ENCODE measurements around the gene KRT2. TPM values are rescaled to one million over a fixed set of nuclear protein-coding genes. Genes with fewer than 3 reads are reported as not detected.

KRT2 gene
- total and polyA plus RNA-seq, 2 of the 8 experiments (the other 6 are each of a cell fraction or from before 2014, with no cell fraction given) = not detected

DNA sequence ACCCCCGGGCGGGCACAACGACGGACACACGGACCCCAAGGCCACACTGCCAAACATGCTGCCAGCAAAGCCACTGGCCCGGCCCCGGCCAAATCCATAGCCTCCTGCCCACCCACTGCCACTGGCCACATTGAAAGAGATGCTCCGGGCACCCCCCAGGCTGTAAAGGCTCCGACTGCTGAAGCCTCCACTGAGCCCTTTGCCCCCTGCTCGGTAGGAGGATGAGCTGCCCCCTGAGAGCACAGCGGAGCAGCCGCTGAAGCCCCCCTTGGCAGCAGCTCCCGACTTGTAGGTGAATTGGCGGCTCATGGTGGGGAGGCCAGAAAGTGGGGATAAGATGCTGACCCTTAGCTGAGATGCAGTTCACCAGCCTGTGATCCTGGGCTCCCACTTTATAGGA, 33.8 kb downstream of the KRT2 start, which contains the start of gene KRT73:
Gene KRT73 (minus strand): TSS at position 344 of the 400 bp plus-strand sequence. CDS start 35 bp downstream, at position 309.
- CTCF ChIA-PET (ENCODE audit: partially characterized antibody) = interaction anchor here (0.6 to 2.8 kb wide), 8 partner anchors 9 to 284 kb away, joined by 3 to 8 read pairs (median 5); no protein-coding TSS in a partner anchor
- peak in 1 of 2 experiments; percentile 27 for DNase-seq (ENCODE audit: low read depth in 1 of 2, low spot score in 2 of 2)
- WGBS, 2 experiments (ENCODE audit: extremely low coverage in 1 of 2, insufficient coverage in 1 of 2, insufficient read length in 1 of 2, insufficient replicate concordance in 2 of 2, low coverage in 1 of 2, low lambda C conversion rate in 2 of 2, missing lambda C conversion rate in 1 of 2) = 90% methylated on average over 14 of the region's 14 CpGs; no CpG with 5 or more reads in 1 of the 2 experiments

More for the DNA sequence above, 33.8 kb downstream of the KRT2 start, which contains the start of gene KRT73:
- no peaks in the 10 kb centered on the region for H3K27me3 ChIP-seq (replicated peaks in 1 of 4; ENCODE audit: control insufficient read depth in 3 of 4, extremely low read depth in 1 of 4, insufficient read depth in 3 of 4, low read length in 3 of 4)
- no peaks in the 10 kb centered on the region for H4K20me1 ChIP-seq (replicated peaks in 1 of 2; ENCODE audit: control insufficient read depth in 1 of 2, insufficient read depth in 2 of 2, low read length in 2 of 2)
- no peak within 1 kb of the TSS for H2BK12ac ChIP-seq (ENCODE audit: low read depth, low read length)
- H3K23me2 ChIP-seq (ENCODE audit: low read depth, low read length) = no peaks in the 10 kb centered on the region
- FAIRE-seq = no peak
- no peak within 1 kb of the TSS for H3K4ac ChIP-seq (replicated peaks; ENCODE audit: insufficient read length, low read depth, low read length)
- no peak within 1 kb of the TSS for H2AK5ac ChIP-seq (ENCODE audit: low read depth, low read length)
- no peak within 1 kb of the TSS for H3K18ac ChIP-seq (ENCODE audit: extremely low read depth, low read length)
- no peak within 1 kb of the TSS for H3K9ac ChIP-seq (replicated peaks in 1 of 4; ENCODE audit: extremely low read depth in 1 of 4, low read depth in 3 of 4, low read length in 3 of 4)
- H2BK5ac ChIP-seq (ENCODE audit: low read depth, low read length) = no peak within 1 kb of the TSS
- no peaks in the 10 kb centered on the region for H3K79me2 ChIP-seq (ENCODE audit: control insufficient read depth in 1 of 2, insufficient read depth in 2 of 2, low read length in 2 of 2)
- no peak within 1 kb of the TSS for H3K4me2 ChIP-seq (ENCODE audit: insufficient read depth in 1 of 2, low read depth in 2 of 2, low read length in 2 of 2)
- no peak within 1 kb of the TSS for H3K14ac ChIP-seq (ENCODE audit: insufficient read length)
- H2AFZ ChIP-seq (ENCODE audit: low read length) = no peak within 1 kb of the TSS
- no peaks in the 10 kb centered on the region for H3K79me1 ChIP-seq (ENCODE audit: low read depth, low read length)
- no peak for TF ChIP-seq HDAC2 (IDR thresholded peaks at IDR 0.05; ENCODE audit: borderline replicate concordance in 1 of 2, low read depth in 2 of 2, low read length in 2 of 2)
- TF ChIP-seq TEAD4 (IDR thresholded peaks at IDR 0.05; ENCODE audit: low read depth, low read length) = no peak
- no peak for TF ChIP-seq CTBP2 (IDR thresholded peaks at IDR 0.05; ENCODE audit: borderline replicate concordance, insufficient read depth, insufficient read length, low read length)
- no peak for TF ChIP-seq EGR1 (IDR thresholded peaks at IDR 0.05; ENCODE audit: borderline replicate concordance, low read depth, low read length)
- no peak for TF ChIP-seq SP4 (IDR thresholded peaks at IDR 0.05; ENCODE audit: low read length)
- no peak for TF ChIP-seq MAFK (IDR thresholded peaks at IDR 0.05; ENCODE audit: low read depth, low read length)
- TF ChIP-seq KDM1A (IDR thresholded peaks at IDR 0.05; ENCODE audit: borderline replicate concordance, low read length) = no peak
- no peak for TF ChIP-seq GABPA (IDR thresholded peaks at IDR 0.05; ENCODE audit: borderline replicate concordance, insufficient read depth, low read length)
- TF ChIP-seq BCL11A (IDR thresholded peaks at IDR 0.05; ENCODE audit: low read depth in 2 of 2, low read length in 2 of 2) = no peak
- no peak for TF ChIP-seq TBP (IDR thresholded peaks at IDR 0.05; ENCODE audit: low read depth, low read length)
- no peak for TF ChIP-seq FOSL1 (IDR thresholded peaks at IDR 0.05; ENCODE audit: insufficient read depth, low read depth, low read length)
- no peak for TF ChIP-seq BACH1 (IDR thresholded peaks at IDR 0.05; ENCODE audit: low read length)
- no peaks in the 10 kb centered on the region for H3K9me3 ChIP-seq (ENCODE audit: insufficient read depth in 2 of 2, low read depth in 1 of 2, low read length in 1 of 2)
- H4K91ac ChIP-seq (replicated peaks; ENCODE audit: insufficient read length, low read length) = no peak within 1 kb of the TSS
- no peaks in the 10 kb centered on the region; a peak in 1 of 7 replicates for H3K4me1 ChIP-seq (replicated peaks in 1 of 4; ENCODE audit: control insufficient read depth in 3 of 4, insufficient read depth in 4 of 4, low read length in 3 of 4)
- no peak within 1 kb of the TSS for H3K23ac ChIP-seq (ENCODE audit: insufficient read length)
- H3K4me3 ChIP-seq (ENCODE audit: extremely low read depth in 1 of 4, insufficient read depth in 2 of 4, low read depth in 3 of 4, low read length in 4 of 4) = no peak within 1 kb of the TSS
- no peak within 1 kb of the TSS for H2BK120ac ChIP-seq (replicated peaks; ENCODE audit: low read depth, low read length)
- POLR2A ChIA-PET (ENCODE audit: partially characterized antibody) = no interaction called here
- H2BK20ac ChIP-seq (ENCODE audit: low read length) = no peak within 1 kb of the TSS
- no peak within 1 kb of the TSS for H2BK15ac ChIP-seq (ENCODE audit: low read length)
- H3K56ac ChIP-seq (replicated peaks; ENCODE audit: insufficient read length, low read depth, low read length) = no peak within 1 kb of the TSS
- H3K36me3 ChIP-seq (ENCODE audit: control insufficient read depth in 2 of 4, insufficient read depth in 4 of 4, low read length in 3 of 4) = no peaks in the 10 kb centered on the region
- H4K8ac ChIP-seq (ENCODE audit: extremely low read depth, insufficient read depth, low read length) = no peak within 1 kb of the TSS
- no peak within 1 kb of the TSS for H3K27ac ChIP-seq (ENCODE audit: low read depth, low read length)
- H4K5ac ChIP-seq (ENCODE audit: insufficient read length, low read depth, low read length) = no peak within 1 kb of the TSS
